Neural progenitor cell (in vitro differentiated cells): Measurements from ENCODE around the gene PAQR9.

Source experiments
- EZH2 ChIP-seq: fragments of 200-600 bp; sonication (generic); IDR thresholded peaks from 2 replicates; pipeline ENCODE4 v1.6.1; 2017; ENCODE audit warnings: antibody characterized with exemption, mild to moderate bottlenecking, moderate library complexity
- EZH2phosphoT487 ChIP-seq: fragments of 200-600 bp; sonication (generic); IDR thresholded peaks from 2 replicates; pipeline ENCODE4 v1.6.1; 2017; ENCODE audit warnings: antibody characterized with exemption
- TF ChIP-seq, protein P1 (sequence below): fragments of 200-600 bp; sonication (generic); IDR thresholded peaks from 2 replicates; pipeline ENCODE4 v1.5.1; 2017; ENCODE audit warnings: antibody characterized with exemption, mild to moderate bottlenecking

- TF ChIP-seq, protein P1, sequence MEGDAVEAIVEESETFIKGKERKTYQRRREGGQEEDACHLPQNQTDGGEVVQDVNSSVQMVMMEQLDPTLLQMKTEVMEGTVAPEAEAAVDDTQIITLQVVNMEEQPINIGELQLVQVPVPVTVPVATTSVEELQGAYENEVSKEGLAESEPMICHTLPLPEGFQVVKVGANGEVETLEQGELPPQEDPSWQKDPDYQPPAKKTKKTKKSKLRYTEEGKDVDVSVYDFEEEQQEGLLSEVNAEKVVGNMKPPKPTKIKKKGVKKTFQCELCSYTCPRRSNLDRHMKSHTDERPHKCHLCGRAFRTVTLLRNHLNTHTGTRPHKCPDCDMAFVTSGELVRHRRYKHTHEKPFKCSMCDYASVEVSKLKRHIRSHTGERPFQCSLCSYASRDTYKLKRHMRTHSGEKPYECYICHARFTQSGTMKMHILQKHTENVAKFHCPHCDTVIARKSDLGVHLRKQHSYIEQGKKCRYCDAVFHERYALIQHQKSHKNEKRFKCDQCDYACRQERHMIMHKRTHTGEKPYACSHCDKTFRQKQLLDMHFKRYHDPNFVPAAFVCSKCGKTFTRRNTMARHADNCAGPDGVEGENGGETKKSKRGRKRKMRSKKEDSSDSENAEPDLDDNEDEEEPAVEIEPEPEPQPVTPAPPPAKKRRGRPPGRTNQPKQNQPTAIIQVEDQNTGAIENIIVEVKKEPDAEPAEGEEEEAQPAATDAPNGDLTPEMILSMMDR: no peak
- no peak for TF ChIP-seq EZH2
- TF ChIP-seq EZH2phosphoT487: no peak
These were observed 19.6 kb downstream of the PAQR9 start for GRCh38 chr3:142943870-142944269.
